Activated naive CD4-positive, alpha-beta T cell treated with anti-CD3 and anti-CD28 coated beads, Interleukin-2, amount 10 ng/mL, durations not matched to agents 7 days and 5 days (primary cell): ENCODE measurements around the gene PIK3IP1.

ENCODE experiments used
- CTCF ChIA-PET: fragments of 350-600 bp; sonication (Branson Sonifier 250); formaldehyde crosslinking; loops from one replicate; lab custom pipeline; 2021; ENCODE audit warnings: antibody characterized with exemption; lab: Charles Lee
- DNase-seq: peaks from one replicate; pipeline ENCODE4 v3.0.0-alpha.2; 2020
- H3K27ac Mint-ChIP-seq: one replicate; pipeline ENCODE4 v1.8.0; 2021; ENCODE audit warnings: mild to moderate bottlenecking, moderate library complexity, mixed read lengths
- H3K27me3 Mint-ChIP-seq: one replicate; pipeline ENCODE4 v1.8.0; 2021; ENCODE audit warnings: mild to moderate bottlenecking, mixed read lengths
- H3K36me3 Mint-ChIP-seq: one replicate; pipeline ENCODE4 v1.8.0; 2021; ENCODE audit warnings: mixed read lengths
- H3K4me1 Mint-ChIP-seq: one replicate; pipeline ENCODE4 v1.8.0; 2021; ENCODE audit warnings: mixed read lengths
- H3K4me3 Mint-ChIP-seq: one replicate; pipeline ENCODE4 v1.8.0; 2021; ENCODE audit warnings: mild to moderate bottlenecking, moderate library complexity, mixed read lengths
- H3K9me3 Mint-ChIP-seq: one replicate; pipeline ENCODE4 v1.8.0; 2021; ENCODE audit warnings: mixed read lengths

Gene PIK3IP1

GRCh38 chr22:31269892-31270579, 22.3 kb downstream of the PIK3IP1 start:
- DNase-seq: no peak
- Mint-ChIP-seq H3K4me3 (no peak overlapping the region), H3K9me3 (no peaks in the 10 kb centered on the region), H3K27me3 (no peaks in the 10 kb centered on the region), H3K27ac (peak overlapping the region; percentile 43), H3K4me1 (peaks cover 20% of the 10 kb centered on the region), H3K36me3 (peaks cover 67% of the 10 kb centered on the region)
- CTCF ChIA-PET: interaction anchor here (1.2 to 4.6 kb wide), 7 partner anchors 14 to 162 kb away, joined by 3 to 47 read pairs (median 8); partner anchors contain the start of genes LIMK2, PIK3IP1 and SELENOM

- peaks cover 59% of the 10 kb centered on the region for H3K36me3 Mint-ChIP-seq
- DNase-seq: no peak
- H3K4me3 Mint-ChIP-seq: no peak overlapping the region
- H3K27me3 Mint-ChIP-seq: no peaks in the 10 kb centered on the region
- H3K4me1 Mint-ChIP-seq: peaks cover 20% of the 10 kb centered on the region
- CTCF ChIA-PET: interaction anchor here (1.3 to 1.5 kb wide), 2 partner anchors 13 to 161 kb away, joined by 3 to 4 read pairs; partner anchors contain the start of gene SELENOM
- no peaks in the 10 kb centered on the region for H3K9me3 Mint-ChIP-seq
- no peak overlapping the region for H3K27ac Mint-ChIP-seq
Observed at GRCh38 chr22:31268281-31268680, 24.0 kb downstream of the PIK3IP1 start.

GRCh38 chr22:31263896-31264640, 28.2 kb downstream of the PIK3IP1 start:
- Mint-ChIP-seq H3K27me3 (no peaks in the 10 kb centered on the region), H3K36me3 (peaks cover 52% of the 10 kb centered on the region), H3K4me1 (no peaks in the 10 kb centered on the region), H3K27ac (no peak overlapping the region), H3K9me3 (no peaks in the 10 kb centered on the region), H3K4me3 (no peak overlapping the region)
- no peak for DNase-seq
- CTCF ChIA-PET: interaction anchor here (2.8 kb wide), 1 partner anchor 9 kb away, joined by 16 read pairs; no protein-coding TSS in a partner anchor

GRCh38 chr22:31262312-31263133, 29.8 kb downstream of the PIK3IP1 start:
- Mint-ChIP-seq H3K27ac (no peak overlapping the region), H3K4me3 (no peak overlapping the region), H3K9me3 (no peaks in the 10 kb centered on the region), H3K36me3 (peaks cover 54% of the 10 kb centered on the region), H3K4me1 (no peaks in the 10 kb centered on the region), H3K27me3 (no peaks in the 10 kb centered on the region)
- CTCF ChIA-PET: interaction anchor here (0.6 to 2.8 kb wide), 2 partner anchors 10 to 45 kb away, joined by 3 to 16 read pairs; no protein-coding TSS in a partner anchor
- no peak for DNase-seq

GRCh38 chr22:31260474-31260856, 31.8 kb downstream of the PIK3IP1 start:
- Mint-ChIP-seq H3K4me3 (no peak overlapping the region), H3K9me3 (no peaks in the 10 kb centered on the region), H3K4me1 (no peaks in the 10 kb centered on the region), H3K36me3 (peaks cover 46% of the 10 kb centered on the region), H3K27ac (no peak overlapping the region), H3K27me3 (no peaks in the 10 kb centered on the region)
- no peak for DNase-seq
- CTCF ChIA-PET: interaction anchor here (1.3 kb wide), 1 partner anchor 13 kb away, joined by 3 read pairs; no protein-coding TSS in a partner anchor

GRCh38 chr22:31259798-31260473, 32.4 kb downstream of the PIK3IP1 start:
- peaks cover 46% of the 10 kb centered on the region for H3K36me3 Mint-ChIP-seq
- no peaks in the 10 kb centered on the region for H3K27me3 Mint-ChIP-seq
- no peaks in the 10 kb centered on the region for H3K9me3 Mint-ChIP-seq
- no peaks in the 10 kb centered on the region for H3K4me1 Mint-ChIP-seq
- CTCF ChIA-PET: interaction anchor here (0.8 kb wide), 1 partner anchor 12 kb away, joined by 3 read pairs; no protein-coding TSS in a partner anchor
- no peak overlapping the region for H3K4me3 Mint-ChIP-seq
- DNase-seq: no peak
- no peak overlapping the region for H3K27ac Mint-ChIP-seq

- H3K4me3 Mint-ChIP-seq: no peak overlapping the region
- no peak overlapping the region for H3K27ac Mint-ChIP-seq
- no peaks in the 10 kb centered on the region for H3K27me3 Mint-ChIP-seq
- peaks cover 3% of the 10 kb centered on the region for H3K4me1 Mint-ChIP-seq
- CTCF ChIA-PET: interaction anchor here (0.9 to 1.3 kb wide), 3 partner anchors 18 to 59 kb away, joined by 3 to 6 read pairs (median 4); no protein-coding TSS in a partner anchor
- peaks cover 20% of the 10 kb centered on the region for H3K36me3 Mint-ChIP-seq
- DNase-seq: no peak
- no peaks in the 10 kb centered on the region for H3K9me3 Mint-ChIP-seq
Observed at GRCh38 chr22:31253949-31254348, 38.3 kb downstream of the PIK3IP1 start.

- Mint-ChIP-seq H3K4me3 (no peak overlapping the region), H3K9me3 (no peaks in the 10 kb centered on the region), H3K27me3 (no peaks in the 10 kb centered on the region), H3K4me1 (peaks cover 24% of the 10 kb centered on the region), H3K36me3 (peaks cover 12% of the 10 kb centered on the region), H3K27ac (peak overlapping the region; percentile 12)
- DNase-seq: no peak
- CTCF ChIA-PET: interaction anchor here (1.0 to 2.0 kb wide), 2 partner anchors 22 to 40 kb away, joined by 3 to 8 read pairs; no protein-coding TSS in a partner anchor
Observed at GRCh38 chr22:31250740-31251600, 41.3 kb downstream of the PIK3IP1 start.

GRCh38 chr22:31248965-31249958, 43.0 kb downstream of the PIK3IP1 start:
- Mint-ChIP-seq H3K36me3 (peaks cover 12% of the 10 kb centered on the region), H3K27ac (no peak overlapping the region), H3K27me3 (no peaks in the 10 kb centered on the region), H3K4me3 (no peak overlapping the region), H3K4me1 (peaks cover 34% of the 10 kb centered on the region), H3K9me3 (no peaks in the 10 kb centered on the region)
- CTCF ChIA-PET: interaction anchor here (0.6 to 2.3 kb wide), 6 partner anchors 21 to 140 kb away, joined by 3 to 7 read pairs (median 4); no protein-coding TSS in a partner anchor
- no peak for DNase-seq

GRCh38 chr22:31248138-31248745, 44.0 kb downstream of the PIK3IP1 start:
- no peaks in the 10 kb centered on the region for H3K9me3 Mint-ChIP-seq
- H3K27ac Mint-ChIP-seq: peak overlapping the region; percentile 82
- CTCF ChIA-PET: interaction anchor here (0.6 to 2.3 kb wide), 10 partner anchors 11 to 139 kb away, joined by 3 to 8 read pairs (median 3); no protein-coding TSS in a partner anchor
- peak; percentile 91 for DNase-seq
- H3K4me1 Mint-ChIP-seq: peaks cover 41% of the 10 kb centered on the region
- H3K36me3 Mint-ChIP-seq: peaks cover 12% of the 10 kb centered on the region
- no peaks in the 10 kb centered on the region for H3K27me3 Mint-ChIP-seq
- H3K4me3 Mint-ChIP-seq: peak overlapping the region; percentile 34

- H3K27me3 Mint-ChIP-seq: no peaks in the 10 kb centered on the region
- H3K9me3 Mint-ChIP-seq: no peaks in the 10 kb centered on the region
- CTCF ChIA-PET: interaction anchor here (0.6 to 2.3 kb wide), 7 partner anchors 12 to 389 kb away, joined by 3 to 8 read pairs (median 3); no protein-coding TSS in a partner anchor
- DNase-seq: no peak
- peaks cover 15% of the 10 kb centered on the region for H3K36me3 Mint-ChIP-seq
- H3K4me3 Mint-ChIP-seq: peak overlapping the region; percentile 34
- H3K4me1 Mint-ChIP-seq: peaks cover 42% of the 10 kb centered on the region
- H3K27ac Mint-ChIP-seq: peak overlapping the region; percentile 82
Observed at GRCh38 chr22:31247726-31248125, 44.6 kb downstream of the PIK3IP1 start.
